Measurements from ENCODE around the gene PRR7.

The PRR7 gene

GRCh38 chr5:177435847-177436536 is 10.6 kb upstream of the PRR7 start:
- DNase-seq (ENCODE audit: low read depth, low spot score) = no peak

DNA sequence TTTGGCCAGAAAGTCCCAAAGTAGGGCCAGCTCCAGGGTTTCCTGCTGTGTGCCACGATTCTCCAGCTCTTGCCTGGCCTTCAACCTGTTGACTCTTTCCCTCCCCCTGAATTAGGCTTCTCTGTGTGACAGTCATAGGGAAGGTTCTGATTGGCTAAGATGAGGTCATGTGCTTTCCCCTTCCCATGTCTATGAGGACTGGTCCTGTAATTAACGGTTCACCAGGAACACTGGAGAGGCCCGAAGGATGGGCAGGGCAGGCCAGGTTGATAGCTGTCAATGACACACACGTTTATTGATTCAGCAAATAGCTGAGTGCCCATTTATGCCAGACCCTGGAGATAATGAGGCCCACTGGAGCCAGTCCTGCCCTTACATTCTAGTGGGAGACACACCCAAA is 9.0 kb upstream of the PRR7 start:
- no peak for DNase-seq (ENCODE audit: low read depth, low spot score)

DNA sequence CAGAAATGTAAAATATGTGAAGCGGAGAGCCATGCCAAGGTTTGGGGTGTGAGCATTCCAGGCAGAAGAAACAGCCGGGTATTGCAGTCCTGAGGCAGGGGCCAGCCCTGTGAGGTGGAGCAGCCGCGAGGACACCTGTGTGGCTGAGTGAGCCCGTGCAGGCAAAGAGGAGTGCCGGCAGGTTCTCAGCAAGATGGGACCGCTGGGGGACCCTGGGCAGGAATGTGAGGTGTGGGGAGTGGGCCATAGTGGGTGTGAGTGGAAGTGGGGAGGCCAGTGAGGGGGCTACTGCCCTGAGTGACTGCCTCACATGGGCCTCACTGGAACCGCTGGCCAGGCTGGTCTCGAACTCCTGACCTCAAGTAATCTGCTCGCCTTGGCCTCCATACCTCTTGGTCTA is 8.1 kb upstream of the PRR7 start:
- no peak for DNase-seq (ENCODE audit: low read depth, low spot score)

DNA sequence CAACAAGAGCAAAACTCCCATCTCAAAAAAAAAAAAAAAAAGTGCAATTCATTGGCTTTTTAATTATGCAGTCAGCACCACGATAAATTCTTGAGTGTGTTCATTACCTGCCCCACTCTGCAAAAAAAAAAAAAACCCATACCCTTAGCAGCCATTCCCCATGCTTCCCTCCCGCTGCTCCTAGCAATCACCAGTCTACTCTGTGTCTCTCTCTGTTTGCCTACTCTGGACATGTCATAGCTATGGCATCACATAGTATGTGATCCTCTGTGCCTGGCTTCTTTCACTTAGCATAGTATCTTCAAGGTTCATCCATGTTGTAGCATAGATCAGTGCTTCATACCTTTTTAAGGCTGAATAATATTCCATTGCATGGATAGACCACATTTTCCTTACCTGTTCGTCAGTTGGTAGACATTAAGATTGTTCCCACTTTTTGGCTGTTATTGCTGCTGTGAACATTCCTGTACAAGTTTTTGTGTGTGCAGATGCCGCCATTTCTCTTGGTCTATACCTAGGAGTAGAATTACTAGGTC is 7.0 kb upstream of the PRR7 start:
- DNase-seq (ENCODE audit: low read depth, low spot score) = no peak

DNA sequence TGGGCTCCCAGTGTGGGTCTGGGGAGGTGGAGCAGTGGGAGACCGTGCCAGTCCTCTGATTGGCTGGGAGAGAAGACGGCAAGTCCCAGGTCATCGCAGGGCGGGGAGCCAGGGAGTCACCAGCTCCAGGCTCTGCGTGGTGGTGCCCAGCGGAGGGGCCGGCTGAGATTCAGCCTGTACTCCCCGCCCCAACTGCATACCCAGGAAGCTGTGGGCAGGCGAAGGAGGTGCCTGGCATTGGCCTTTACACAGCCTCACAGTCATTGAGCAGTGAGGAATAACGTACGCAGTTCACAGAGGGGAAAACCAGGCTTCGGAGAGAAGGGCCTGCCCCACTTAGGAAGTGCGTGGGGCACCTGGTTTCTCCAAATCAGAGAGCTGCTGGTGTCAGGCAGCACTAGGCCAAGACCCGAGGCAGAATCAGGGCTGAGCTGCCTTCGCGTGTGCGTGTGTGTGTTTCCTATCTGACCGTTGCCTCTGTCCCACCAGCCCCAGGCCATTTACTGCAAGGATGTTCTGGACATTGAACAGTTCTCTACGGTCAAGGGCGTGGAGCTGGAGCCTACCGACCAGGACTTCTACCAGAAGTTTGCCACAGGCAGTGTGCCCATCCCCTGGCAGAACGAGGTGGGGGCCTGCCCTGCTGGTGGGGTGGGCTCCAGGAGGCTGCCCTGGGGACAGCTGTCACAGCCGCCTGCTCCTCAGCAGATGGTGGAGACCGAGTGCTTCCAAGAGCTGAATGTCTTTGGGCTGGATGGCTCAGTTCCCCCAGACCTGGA is 6.2 kb upstream of the PRR7 start:
- DNase-seq (ENCODE audit: low read depth, low spot score) = no peak

- DNase-seq (ENCODE audit: low read depth, low spot score) = no peak
Measured at GRCh38 chr5:177440990-177441780, 5.4 kb upstream of the PRR7 start.

GRCh38 chr5:177442066-177442826 is 4.4 kb upstream of the PRR7 start:
- DNase-seq (ENCODE audit: low read depth, low spot score) = no peak

DNA sequence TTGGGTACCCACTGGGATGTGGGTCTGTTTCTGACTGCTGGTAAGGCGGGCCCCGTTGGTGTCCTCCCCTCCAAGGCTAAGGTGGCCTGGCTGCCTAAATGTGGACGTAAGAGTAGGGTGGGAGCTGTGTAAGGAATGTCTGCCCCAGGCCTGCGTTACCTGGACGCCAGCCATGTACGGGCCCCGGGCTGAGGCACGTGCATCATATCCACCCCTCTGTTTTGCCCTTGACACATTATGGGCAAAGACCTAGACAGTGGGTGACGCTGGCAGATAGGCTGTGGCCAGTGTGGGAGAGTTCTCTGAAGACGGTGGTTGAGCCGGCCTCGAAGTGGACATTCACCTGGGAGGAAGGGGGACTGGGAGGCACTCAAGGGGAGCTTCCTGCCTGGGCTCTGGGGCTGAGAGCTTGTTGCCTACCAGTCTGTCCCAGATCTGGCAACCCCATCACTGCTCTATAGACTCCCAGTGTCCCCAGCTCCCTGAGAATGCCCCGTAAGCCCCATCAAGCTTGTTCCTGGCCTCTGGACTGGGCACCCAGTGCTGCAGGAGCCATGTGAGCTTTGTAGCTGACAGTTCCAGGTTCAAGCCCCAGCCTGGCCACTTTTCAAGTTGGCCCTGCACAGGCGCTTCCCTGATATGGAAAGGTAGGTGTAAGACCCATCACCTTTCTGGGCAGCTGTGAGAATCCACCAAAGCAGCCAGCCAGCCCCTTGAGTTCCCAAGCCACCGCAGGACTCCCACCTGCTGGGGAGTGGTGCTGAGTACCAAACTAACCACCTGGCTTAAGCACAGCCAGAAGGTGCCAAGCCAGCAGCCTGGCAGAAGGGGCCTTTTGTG is 3.2 kb upstream of the PRR7 start:
- DNase-seq (ENCODE audit: low read depth, low spot score) = no peak

DNA sequence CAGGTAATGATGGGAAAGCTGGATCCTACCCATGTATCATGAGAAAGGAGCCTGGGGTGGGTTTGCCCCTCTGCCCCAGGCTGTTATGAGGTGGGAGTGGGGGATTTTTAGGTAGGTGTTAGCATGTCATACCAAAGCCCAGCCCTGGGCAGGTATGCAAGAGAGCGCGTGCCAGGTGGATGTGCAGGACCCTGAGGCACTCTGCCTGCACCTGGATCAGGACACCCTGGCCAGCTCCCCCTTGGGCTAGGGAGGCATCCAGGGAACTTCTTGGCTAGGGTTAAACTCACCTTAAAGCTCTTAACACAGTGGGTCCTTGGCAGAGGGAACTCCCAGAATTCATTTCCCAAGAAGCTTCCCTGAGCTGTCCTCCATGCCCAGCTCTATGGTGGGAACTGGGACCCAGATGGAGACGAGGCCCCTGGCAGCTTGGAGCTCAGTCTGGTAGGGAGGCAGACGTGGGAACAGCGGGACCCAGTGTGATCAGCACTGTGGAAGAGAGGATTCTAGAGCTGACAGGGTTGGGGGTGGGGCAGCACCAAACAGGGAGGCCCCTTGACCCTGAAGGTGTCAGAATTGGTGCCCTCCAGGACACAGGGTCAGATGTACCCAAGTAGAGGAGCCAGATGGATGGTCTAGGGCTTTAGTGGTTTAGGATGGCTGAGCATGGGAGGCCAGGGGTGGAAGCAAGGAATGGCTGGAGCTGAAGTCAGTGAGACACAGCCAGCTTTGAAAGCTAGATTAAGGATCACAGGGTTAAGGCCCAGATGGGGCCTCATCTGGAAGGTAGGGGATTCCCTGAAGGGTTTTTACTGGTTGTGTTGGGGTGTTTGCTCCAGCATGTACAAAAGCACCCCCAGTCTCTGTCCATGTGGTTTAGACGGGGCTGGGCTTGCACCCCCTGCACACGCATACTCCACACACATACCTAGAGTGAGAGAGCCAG is 2.2 kb upstream of the PRR7 start:
- DNase-seq (ENCODE audit: low read depth, low spot score) = no peak

DNA sequence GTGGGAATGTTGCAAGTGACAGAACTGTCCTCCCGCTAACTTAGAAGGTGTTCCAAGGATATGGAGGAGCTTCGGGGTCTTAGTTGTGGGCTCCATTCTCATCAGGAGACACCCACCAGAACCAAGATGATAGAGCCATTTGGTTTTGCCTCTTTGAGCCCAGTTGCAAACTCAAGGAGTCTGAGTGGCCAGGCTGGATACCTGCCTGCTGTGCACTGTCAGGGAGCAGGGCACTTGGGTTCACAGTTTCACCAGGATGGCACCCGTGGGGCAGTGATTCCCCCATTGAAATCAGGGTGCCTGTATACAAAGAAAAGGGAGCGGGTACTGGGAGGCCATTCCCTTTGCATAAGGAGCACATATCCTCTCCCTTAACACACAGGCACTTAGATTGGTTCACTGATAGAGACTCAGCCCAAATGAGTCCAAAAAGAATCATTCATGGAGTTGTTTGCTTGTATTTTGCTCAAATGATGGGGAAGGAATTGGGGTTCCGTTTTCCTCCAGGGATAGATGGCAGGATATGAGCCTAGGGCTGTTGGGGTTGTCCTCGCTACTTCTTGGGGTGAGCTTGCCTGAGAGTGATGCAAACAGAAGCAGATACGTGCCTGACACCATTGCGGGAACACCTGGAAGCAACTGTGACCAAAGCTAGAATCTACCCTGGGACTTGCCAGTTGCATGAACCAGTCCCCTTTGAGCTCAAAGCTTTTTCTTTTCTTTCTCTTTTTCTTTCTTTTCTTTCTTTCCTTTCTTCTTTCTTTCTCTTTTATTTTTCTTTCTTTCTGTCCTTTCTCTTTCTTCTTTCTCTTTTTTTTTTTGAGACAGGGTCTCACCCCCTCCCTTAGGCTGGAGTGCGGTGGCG is 1.3 kb upstream of the PRR7 start:
- DNase-seq (ENCODE audit: low read depth, low spot score) = no peak

DNA sequence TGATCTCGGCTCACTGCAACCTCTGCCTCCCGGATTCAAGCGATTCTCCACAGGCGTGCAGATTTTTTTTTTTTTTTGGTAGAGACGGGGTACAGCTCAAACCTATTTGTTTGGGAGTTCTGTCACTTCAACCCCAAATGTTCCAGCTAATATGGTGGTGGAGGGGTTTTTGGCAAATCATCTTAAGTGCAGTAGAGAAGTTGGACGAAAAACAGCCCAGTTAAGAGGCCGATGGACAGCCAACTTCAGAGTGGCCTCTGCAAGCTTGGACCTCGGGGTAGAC is 756 bp upstream of the PRR7 start:
- no peak for DNase-seq (ENCODE audit: low read depth, low spot score)

GRCh38 chr5:177447066-177447610 is 524 bp downstream of the PRR7 start:
- DNase-seq (ENCODE audit: low read depth, low spot score) = no peak

GRCh38 chr5:177447611-177448243 is 1.1 kb downstream of the PRR7 start:
- no peak for DNase-seq (ENCODE audit: low read depth, low spot score)

DNA sequence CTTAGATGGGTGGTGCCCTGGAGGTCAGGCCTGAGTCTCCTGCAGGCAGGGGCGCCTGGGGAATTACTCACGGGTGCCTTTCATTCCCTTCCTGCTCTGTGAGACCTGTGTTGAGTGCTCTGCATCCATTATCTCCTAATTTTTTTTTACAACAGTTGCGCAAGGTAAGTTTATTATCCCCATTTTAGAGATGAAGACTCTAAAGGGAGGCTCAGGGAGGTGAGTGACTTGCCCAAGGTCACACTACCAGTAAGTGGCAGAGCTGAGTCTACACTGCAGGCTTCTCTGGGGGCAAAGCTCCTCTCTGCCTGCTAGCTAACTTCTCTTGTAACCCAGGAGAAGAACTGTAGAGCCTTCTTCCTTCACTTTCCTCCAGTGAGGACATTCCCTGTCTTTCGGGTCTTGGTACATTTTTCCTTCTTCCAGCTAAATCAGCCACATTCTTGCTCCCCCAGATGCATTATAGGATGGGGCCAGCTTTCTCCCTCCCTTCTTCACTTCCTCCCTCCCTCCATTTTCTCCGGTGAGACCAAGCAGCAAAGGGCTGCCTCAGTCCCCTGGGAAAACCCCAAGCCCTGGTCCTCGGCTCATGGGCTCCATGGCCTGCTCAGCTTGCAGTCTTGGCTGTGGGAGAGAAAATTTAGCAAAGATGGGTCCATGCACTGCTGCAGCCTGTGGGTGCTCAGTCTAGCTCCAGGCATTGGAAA is 1.8 kb downstream of the PRR7 start:
- DNase-seq (ENCODE audit: low read depth, low spot score) = no peak

- no peak for DNase-seq (ENCODE audit: low read depth, low spot score)
Measured at GRCh38 chr5:177449140-177450061, 2.8 kb downstream of the PRR7 start.
